Eye (tissue), 1 donor: ENCODE data around the gene SEC23IP.
"Not testable (repeated sequence)": the region's sequence is repeated elsewhere in the genome, so short reads cannot be mapped to it uniquely, and the experiment has no call there.

ENCODE experiments used
- DNase-seq: peaks from one replicate; pipeline ENCODE4 v3.0.0-alpha.2; 2015

SEC23IP gene

GRCh38 chr10:119892188-119893065 lies at the start of gene SEC23IP:
SEC23IP (plus strand) TSS chr10:119892730; CDS start chr10:119892783, 53 bp downstream.
- peak; percentile 96 for DNase-seq

- no peak for DNase-seq
Measured at GRCh38 chr10:119845656-119846055, 46.9 kb upstream of the SEC23IP start.

DNA sequence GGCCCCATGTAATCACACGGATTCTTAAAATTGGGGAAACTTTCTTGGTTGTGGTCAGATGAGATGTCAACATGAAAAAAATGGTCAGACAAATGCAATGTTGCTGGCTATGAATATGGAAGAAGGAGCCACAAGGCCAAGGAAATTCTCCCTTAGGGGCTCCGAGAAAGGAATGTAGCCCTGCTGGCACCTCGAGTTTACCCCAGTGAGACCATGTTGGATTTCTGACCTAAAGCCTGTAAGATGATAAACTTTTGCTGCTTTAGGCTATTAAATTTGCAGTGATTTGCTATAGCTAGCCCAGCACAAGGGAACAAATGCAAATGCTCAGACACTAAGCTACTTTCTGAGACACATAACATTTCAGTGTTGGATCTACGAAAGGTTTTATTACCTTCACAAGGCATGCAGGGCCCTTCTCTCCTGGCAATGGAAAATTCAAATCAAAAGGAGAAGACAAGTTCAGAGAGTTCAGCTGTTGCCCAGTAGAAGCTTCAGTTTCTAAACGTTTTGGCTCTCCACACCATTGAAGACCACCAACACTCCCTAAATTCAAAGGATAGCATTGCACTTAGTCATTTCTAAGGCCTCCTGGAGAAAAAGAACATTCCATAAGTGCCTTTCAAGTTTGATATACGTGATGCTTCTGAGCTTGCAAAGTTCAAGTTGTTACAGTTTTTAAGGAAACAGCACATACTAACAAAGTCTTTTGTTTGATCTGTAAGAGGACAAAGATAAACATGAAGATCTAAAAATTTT lies 43.3 kb upstream of the SEC23IP start:
- no peak for DNase-seq

GRCh38 chr10:119849944-119850343 lies 42.6 kb upstream of the SEC23IP start:
- DNase-seq, result no peak

- no peak for DNase-seq
Measured at GRCh38 chr10:119852277-119852676, 40.3 kb upstream of the SEC23IP start.

- DNase-seq, result no peak
Measured at GRCh38 chr10:119852822-119853221, 39.7 kb upstream of the SEC23IP start.

DNA sequence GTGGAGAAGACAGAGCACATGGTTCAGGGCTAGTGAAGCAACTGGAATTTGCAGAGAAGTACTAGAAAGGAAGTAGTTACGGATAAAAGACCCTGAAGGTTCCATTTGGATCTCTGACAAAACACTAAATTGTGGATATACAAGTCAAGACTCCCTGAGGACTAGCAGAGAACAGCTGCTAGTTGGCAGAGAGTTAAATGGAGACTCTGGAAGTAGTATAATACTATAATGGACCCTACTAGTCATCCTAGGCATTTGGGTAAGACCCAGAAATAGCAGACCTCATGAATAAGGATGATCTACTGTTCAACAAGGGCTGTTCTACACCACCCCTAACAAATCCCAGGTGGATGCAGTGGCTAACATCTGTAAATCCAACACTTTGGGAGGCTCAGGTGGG lies 39.0 kb upstream of the SEC23IP start:
- DNase-seq, result no peak

DNA sequence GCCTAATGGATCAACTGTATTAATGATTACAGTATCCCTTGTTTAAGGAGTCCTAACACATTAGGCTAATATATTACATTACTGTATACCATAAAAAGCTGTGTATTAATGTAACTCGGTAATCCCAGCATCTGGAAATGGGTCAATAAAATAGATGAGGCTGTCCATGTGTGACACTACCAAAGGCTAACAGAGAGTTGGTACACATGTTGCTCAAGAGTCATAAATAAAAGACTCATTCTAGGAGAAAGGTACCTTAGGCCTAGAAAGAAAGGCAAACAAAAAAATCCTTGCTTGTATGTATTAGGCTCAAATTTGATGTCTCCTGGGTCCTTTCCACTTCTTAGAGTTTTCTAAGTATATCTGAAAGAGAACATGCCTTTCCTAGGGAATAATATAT lies 34.5 kb upstream of the SEC23IP start:
- no peak for DNase-seq

- DNase-seq, result peak; percentile 67
Measured at GRCh38 chr10:119859420-119860258, 32.9 kb upstream of the SEC23IP start.

DNA sequence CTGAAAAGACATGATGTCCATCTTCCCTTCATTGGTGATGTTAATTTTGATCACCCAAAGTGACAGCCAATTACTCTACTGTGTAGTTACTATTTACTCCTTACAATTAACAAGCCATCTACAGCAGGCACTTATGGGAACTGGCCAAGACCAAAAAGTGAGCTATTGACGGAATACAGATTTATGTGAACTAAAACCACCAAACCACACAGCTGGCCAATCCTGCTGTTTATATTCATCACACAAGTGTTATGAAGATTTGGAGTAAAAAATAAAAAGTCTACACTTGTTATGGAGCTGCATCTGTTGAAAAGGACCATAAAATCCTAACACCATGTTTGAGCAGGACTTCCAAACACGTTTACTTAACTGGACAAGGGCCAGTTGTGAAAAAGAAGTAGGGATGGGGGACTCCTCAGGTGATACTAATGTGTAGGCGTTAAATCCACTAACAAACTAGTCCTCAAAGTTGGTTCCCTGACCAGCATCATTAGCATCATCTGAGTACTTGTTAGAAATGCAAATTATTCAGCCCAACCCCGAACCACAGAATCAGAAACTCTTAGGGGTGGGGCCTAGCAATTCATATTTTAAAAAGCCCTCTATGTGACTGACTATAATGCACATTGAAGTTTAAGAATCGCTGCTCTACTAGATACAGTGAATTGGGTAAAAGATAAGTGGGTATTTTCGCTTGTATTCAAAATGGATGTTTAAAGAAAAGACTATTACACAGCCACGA lies 31.5 kb upstream of the SEC23IP start:
- no peak for DNase-seq

DNA sequence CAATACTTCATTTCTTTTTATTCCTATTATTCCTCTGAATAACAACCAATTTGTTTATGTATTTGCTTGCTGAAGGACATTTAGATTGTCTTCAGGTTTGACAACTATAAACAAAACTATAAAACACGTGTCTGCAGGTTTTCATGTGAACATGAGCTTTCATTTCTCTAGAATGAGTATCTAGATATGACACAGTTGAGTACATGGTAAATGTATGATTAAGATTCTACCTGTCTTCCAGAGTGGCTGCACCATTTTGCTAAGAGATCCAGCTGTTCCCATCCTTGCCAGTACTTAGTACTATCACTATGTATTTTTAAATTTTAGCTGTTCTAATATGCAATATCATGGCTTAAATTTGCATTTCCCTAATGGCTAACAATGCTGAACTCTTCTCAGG lies 30.0 kb upstream of the SEC23IP start:
- DNase-seq, result no peak

GRCh38 chr10:119863951-119864565 lies 28.5 kb upstream of the SEC23IP start:
- DNase-seq, result no peak

DNA sequence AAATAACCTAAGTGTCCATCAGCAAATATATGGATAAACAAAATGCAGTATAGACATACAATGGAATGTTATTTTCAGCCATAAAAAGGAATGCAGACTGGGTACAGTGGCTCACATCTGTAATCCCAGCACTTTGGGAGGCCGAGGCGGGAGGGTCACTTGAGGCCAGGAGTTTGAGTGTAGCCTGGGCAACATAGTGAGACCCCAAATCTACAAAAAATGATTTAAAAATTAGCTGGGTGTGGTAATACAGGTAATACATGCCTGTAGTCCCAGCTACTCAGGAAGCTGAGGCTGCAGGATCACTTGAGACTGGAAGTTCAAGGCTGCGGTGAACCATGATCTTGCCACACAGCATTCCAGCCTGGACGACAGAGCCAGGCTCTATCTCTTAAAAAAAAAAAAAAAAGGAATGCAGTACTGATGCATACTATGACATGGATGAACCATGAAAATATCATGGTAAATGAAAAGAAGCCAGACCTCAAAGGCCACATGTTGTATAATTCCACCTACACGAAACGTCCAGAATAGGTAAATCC lies 26.8 kb upstream of the SEC23IP start:
- DNase-seq, result no peak

- no peak for DNase-seq
Measured at GRCh38 chr10:119867317-119867716, 25.2 kb upstream of the SEC23IP start.

- DNase-seq, result not testable (repeated sequence)
Measured at GRCh38 chr10:119869398-119869797, 23.1 kb upstream of the SEC23IP start.

DNA sequence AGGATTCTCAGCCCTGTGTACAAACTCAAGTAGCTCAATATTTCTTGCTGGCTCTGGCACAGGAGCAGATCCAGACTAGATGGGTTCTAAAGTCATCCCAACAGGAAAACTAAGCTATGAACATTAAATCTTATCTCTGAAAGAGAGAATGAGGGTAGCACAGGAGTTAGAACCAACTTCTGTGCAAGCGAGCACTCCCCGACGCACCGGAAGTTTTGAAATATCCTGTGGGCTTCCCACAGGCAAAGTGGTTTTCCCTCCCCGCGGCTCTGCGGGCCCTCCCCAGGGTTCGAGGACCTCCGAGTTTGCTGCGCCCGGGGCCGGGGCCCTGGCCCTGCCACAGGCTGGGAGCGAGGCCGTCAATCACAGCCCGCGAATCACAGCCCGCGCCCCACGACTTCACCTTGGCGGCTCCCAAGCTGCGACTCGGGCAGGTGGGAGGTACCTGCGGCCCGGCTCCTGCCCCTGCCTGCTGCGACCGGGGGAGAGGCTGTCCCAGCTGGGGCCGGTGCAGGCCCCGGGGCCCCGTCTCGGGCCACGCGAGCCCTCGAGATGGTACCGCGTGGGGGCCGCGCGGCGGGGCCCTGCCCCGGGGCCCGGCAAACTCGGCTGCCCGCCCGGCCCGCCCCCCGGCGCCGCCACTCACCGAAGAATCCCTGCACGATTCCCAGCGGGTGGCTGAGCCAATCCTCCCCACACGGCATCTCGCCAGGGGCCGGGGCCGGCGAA lies 20.5 kb upstream of the SEC23IP start:
- peak; percentile 59 for DNase-seq

DNA sequence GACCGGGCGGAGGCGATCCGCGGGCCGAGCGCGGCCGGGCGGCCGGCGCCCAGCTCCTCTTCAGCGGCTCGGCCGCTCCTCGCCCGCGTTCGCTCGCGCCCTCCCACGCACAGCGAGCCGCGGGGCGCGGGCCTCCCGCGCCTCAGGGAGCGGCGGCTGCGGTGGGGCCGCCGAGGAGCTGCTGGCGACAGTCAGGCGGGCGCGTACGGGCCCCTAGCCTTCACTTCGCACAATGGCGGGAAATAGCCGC lies 20.0 kb upstream of the SEC23IP start, which contains the start of gene MCMBP:
Gene MCMBP, minus strand, starts transcription at position 234 of the 250 bp plus-strand sequence. CDS start 259 bp downstream, outside the sequence.
- no peak for DNase-seq

- peak; percentile 95 for DNase-seq
Measured at GRCh38 chr10:119872860-119873681, 19.5 kb upstream of the SEC23IP start.

DNA sequence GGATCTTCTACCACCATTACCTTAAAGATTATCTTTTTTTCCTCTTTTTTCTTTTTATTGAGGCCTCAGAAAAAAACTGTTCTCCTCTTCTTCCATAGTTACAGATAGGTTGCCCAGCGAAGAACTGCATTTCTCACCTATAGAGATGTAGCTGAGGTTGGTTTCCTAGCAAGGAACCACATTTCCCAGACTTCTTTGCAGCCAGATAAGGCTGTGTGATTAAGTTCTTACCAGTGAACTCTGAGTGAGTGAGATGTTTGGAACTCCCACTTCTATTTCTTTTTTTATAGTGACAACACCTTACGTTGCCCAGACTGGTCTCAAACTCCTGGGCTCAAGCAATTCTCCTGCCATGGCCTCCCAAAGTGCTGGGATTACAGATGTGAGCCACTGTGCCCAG lies 14.0 kb upstream of the SEC23IP start:
- no peak for DNase-seq
